Stimulated activated CD4-positive, alpha-beta T cell treated with anti-CD3 and anti-CD28 coated beads, Interleukin-12 subunit alpha, Interleukin-12 subunit beta, amount 100 ng/mL, for 24 hours (primary cell): ENCODE data around the gene CDKN2AIP.
"Not testable (repeated sequence)": the region's sequence is repeated elsewhere in the genome, so short reads cannot be mapped to it uniquely, and the experiment has no call there.

Experiments
- DNase-seq, 2 experiments: peaks; one replicate each; pipeline ENCODE4 v3.0.0-alpha.2; 2020; ENCODE audit warnings: low read depth in 2 of 2

Gene CDKN2AIP

DNA sequence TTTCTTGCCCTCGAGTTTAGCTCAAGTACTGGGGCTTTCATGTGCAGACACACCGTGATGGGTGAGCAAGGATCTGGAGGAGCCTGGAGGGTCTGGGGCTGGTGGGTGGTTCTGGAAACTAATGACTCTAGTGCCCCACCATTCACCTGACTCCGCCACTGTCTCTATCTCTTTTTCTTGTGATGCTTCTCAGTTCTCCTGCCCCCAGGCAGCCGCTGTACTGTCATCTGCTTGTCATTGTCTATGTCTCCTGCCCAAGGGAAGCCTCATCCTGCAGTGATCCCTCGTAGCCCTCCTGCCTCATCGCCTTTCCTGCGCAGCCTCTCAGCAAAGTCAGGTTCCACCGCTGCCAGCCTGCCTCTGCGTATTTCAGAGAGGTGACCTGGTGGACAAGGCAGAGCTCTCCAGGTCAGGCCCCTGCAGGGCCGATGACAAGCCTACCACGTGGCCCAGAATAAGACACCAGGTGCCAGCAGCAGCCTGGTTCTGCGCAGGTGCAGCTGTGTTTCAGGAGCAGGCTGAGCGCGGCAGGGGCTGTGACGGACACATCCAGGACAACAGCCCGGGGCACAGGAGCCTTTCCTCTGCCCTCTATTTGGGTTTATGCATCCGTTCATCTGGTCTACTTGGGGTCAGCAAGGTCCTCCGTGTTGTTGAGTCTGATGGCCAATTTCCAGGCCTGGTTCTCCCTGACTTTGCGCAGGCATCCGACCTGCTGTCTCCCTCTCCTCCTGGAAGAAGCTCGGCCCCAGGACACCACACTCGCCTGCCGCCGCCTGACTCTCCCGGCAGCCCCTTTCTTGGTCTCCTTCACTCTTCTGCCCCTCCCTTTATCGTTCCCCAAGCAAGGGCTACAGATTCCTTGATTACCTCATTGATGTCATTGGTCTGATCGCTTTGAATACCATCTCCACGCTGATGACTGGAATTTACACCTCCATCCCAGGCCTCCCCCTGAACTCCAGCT, 30.9 kb upstream of the CDKN2AIP start:
- no peak for DNase-seq

DNA sequence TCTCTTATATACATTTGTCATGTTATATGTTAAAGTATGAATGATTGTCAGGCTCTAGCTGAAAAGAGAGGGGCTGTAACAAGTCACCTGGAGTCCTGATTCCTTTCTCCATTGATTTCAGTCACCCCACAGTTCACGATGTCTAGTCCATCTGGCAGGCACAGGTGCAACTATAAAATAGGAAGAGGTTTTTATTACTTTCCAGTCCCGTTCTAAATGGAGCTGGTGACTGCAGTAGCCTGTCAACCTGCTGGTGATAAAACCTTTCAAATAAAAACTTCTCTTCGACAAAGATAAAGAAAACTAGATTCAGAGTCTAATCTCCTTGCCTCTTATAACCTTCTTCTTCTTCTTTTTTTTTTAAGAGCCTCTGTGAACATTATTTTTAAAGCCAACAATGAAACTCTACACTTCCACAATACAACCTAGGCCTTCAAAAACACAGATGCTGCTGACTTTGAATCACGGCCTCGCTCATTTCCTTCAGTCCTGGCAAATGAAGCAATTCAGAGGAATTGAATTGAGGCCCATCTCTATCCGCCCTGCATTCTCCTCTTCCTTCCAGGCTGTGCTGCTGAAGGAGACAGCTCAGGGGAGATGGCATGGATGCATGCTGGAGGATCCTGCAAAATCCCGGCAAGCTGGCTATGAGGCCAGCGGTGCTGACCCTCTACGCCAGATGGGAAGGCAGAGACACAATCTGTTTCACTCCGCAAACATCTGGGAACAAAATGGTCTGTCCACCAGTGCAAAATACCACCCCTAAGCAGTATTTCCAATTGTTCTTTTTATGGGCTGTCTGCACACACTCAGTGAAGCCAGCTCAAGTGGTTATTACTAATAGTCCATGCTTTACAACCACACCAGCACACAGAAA, 27.3 kb upstream of the CDKN2AIP start:
- no peak for DNase-seq

DNA sequence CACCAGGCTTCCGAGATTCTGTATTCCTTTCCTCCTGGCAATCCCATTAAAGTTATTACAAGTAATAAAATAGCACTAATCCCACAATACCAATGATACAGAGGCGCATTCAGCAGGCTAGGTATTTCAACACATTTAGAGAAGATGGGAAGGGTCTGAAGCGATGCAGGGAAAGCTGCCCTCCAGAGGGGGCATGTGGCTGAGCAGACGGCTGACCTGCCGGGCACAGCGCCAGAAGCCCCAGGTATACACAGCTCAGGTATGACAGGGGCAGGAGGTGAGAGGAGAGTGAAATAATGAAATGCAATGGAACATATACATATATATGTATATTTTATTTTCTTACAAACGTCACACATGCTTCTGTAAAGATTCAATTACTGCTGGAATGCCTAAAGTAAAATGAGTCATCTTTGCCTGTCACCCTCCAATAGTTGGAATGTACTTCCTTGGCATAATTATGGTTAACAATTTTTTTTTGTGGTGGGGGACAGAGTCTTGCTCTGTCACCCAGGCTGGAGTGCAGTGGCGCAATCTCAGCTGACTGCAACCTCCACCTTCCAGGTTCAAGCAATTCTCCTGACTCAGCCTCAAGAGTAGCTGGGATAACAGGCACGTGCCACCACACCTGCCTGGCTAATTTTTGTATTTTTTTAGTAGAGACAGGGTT, 21.3 kb upstream of the CDKN2AIP start:
- DNase-seq = no peak

DNA sequence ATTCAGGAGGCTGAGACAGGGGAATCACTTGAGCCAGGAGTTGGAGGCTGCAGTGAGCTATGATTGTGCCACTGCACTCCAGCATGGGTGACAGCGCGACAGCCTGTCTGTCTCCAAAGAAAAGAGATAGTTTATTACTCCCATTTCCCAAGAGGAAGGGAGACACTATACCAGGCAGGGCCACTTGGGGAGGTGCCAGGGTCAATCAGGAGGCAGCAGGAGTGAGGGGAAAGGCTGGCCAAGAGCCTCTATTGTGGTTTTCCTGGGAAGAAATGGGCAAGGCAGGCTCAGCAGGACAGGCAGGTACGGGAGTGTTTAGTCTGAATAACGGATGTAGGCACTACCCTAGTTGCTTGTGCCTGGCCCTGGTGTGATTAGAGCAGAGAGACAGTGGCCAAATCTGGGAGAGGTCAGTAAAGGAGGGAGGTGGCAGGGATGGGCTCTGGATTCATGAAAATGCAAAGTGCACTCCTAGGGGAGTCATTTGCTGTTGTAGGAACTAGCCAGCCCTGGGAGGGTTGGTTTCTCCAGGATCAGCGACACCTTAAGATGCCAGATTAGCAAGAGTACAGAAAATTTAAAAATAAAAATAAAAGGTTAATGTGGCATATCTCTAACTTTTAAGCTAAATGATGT, 20.2 kb upstream of the CDKN2AIP start:
- DNase-seq = no peak

DNA sequence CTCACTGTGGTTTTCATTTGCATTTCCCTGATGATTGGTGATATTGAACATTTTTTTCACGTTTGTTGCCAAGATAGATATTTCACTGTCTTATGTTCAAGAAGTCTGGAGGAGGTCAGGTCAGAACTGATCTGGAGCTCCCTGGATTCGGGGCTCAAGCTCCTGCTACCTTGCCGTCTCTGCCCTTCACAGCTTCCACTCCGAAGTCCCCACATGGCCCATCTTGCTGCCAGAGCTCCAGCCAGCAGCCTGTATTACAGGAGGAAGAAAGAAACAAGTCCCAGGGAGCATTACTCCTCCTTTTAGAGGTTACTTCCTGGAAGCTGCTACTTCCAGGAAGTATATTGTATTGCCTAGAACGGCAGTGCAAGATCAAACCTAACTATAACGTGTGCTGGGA, 17.9 kb upstream of the CDKN2AIP start:
- no peak for DNase-seq

DNA sequence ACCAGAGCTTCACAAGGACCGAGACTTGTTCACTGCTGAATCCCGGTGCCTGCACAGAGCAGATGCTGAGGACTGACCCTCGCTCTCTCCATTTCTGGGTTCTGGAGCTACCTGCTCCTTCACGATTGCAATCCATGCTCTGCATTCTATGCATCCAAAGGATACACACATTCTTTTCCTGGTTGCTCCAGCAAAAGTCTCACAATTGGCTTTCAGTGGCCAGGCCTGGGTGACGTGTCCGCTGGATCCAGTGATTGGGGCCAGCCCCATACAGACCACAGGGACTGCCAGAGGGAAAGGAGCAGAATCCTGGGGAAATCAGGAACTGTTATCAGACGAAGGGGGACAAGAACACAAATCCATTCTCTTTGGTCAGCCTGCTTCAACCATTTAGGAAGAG, 14.9 kb upstream of the CDKN2AIP start:
- DNase-seq = no peak

DNA sequence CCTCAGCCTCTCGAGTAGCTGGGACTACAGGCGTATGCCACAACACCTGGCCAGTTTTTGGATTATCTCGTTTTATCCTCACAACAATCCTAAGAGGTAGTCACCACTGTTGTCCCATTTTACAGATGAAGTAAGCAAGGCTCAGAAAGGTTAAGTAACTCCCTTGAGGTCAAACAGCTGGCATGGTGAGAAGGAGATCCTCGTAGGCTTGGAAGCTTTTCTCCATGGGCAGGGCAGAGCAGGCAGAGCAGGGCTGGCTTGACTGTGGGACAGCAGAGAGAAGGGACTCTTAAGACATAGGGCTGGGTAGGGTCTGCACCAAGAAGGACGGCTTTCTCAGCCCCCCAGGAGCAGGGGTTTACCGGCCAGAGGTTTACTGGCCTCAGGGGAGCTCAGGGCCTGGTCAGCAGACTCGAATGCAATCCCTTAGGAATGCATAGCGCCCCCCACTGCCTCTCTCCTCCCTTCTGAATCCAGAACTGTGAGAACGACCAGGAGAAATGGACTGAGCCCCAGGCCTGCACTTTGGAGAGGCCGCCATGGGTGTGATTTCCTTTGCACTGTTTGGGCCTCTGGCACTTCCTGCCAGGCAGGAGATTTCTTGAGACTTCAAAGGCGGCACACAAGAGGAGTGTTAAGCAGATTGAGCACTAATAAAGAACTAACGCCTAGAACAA, 14.0 kb upstream of the CDKN2AIP start:
- DNase-seq = no peak

DNA sequence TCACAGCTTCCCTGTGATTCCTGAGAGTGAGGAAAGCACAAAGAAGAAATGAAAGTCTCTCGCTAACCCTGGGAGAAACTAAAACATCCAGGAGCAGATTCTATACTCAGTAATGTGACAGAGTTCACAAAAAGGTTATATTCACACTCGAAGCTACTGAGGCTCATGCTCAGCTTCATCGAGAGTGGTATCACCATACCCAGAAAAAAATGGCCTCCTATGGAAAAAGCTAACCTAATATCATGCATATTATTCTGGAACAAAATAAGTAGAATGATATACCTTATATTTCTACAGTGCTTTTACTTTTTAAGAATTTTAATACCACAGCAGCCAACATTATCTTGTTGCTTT, 13.5 kb upstream of the CDKN2AIP start:
- DNase-seq = no peak

DNA sequence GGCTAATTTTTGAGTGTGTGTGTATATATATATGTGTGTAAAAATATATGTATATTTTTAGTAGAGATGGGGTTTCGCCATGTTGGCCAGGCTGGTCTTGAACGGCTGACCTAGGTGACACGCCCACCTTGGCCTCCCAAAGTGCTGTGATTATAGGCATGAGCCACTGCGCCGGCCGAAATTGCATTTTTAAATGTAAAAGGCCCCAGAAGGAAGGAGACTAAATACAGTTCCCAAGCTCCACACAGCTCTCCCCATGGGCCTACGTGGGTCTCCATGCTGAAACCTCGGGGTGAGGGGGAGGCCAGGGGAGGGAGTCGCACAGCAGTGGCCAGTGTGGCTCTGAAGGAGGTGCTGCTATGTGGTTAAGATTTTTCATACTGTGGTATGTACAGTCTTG, 12.8 kb upstream of the CDKN2AIP start:
- no peak for DNase-seq

DNA sequence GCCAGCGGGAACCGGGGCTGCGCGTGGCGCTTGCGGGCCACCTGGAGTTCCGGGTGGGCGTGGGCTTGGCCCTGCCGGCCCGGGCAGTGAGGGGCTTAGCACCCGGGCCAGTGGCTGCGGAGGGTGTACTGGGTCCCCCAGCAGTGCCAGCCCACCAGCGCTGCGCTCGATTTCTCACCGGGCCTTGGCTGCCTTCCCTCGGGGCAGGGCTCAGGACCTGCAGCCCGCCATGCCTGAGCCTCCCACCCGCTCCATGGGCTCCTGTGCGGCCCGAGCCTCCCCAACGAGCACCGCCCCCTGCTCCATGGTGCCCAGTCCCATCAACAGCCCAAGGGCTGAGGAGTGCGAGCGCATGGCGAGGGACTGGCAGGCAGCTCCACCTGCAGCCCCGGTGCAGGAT, 11.3 kb upstream of the CDKN2AIP start:
- DNase-seq = not testable (repeated sequence)

DNA sequence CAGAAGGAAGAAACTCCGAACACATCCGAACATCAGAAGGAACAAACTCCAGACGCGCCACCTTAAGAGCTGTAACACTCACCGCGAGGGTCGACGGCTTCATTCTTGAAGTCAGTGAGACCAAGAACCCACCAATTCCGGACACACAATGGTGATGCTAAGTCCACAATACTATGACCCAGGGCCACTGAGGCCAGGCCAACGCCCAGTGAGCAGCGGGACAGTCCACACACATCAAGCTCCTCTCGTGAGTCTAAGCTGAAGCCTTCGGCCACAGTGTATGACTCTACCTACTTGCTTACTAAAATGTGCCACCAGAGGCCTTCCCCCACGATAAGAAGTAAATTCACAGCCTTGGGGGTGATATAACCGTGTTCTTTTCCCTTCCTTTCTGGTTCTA, 10.2 kb upstream of the CDKN2AIP start:
- DNase-seq = no peak

DNA sequence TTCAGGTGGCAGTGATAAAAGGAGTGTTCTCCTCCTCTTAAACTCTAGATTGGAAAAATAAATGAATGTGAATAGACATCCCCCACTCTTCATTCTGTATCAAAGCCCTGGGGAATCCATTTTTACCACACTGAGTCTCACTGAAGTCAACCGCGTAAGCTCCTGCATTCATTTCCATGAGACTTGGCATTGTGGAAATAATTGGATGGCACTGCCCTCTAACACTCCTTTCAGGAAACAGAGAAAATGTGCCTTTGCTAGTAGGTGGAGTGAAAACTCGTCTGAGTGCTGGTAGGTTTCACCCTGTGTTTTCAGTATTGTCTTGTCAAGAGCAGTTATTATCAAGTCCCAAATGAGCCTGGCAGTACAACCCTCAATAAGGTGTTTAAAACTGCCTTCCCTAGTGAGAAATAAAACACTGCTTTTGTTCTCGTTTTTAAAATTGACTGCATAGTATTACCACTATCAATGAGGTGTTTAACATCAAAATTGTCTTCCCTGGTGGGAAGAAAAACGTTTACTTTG, 9.7 kb upstream of the CDKN2AIP start:
- no peak for DNase-seq

DNA sequence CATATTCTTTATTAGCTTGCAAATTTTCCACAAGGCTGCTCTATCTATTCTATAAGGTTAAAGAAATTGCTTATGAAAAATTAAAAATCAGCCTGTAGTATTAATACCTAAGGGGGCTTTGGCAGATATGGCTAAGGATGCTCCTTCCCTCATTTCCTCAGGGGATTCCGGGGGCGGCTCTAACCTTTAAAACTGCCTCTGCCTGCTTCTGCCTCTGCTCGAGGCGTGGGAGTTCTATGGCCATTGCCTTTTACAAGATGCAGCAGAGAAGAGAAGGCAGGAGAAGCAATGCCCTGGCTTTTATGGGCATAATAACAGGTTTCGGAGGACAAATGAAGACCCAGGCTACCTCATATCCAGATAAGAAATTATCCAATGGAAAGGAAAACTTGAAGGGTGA, 8.6 kb upstream of the CDKN2AIP start:
- DNase-seq = no peak

DNA sequence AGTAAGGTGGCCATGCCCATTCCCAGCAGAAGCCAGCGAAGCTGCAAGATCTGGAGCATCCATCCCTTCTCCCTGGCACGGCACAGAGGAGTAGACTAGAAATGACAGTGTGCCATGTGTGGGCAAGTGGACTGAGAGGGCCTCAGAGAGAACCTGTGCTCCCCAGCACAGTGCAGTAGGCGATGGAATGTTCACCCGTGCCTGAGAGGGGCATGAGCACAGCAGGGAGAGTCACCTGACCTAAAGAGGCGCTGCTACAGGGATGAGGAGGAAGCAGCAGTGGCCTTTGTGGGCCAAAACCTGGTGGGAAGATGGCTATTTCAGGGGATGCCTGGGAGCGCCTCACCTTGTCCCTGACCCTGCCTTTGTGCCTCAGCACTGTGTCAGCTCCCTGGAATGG, 8.0 kb upstream of the CDKN2AIP start:
- no peak for DNase-seq

DNA sequence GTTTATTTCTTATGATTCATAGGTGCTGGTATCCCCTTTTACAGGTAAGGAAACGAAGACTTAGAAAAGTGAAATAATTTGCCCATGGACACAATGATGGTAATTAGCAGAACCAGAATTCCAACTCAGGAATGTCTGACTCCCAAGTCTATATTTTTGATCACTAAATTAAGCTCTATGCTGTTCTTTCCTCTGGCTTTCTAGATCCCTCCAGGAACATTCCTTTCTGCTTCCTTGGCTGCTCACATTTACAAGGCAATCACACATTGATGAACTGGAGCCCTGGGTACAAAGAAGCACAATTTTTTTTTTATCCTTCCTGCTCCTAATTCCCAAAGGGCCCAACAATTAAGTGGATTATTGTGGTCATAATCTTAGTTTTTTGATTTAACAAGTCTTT, 7.0 kb upstream of the CDKN2AIP start:
- no peak for DNase-seq

DNA sequence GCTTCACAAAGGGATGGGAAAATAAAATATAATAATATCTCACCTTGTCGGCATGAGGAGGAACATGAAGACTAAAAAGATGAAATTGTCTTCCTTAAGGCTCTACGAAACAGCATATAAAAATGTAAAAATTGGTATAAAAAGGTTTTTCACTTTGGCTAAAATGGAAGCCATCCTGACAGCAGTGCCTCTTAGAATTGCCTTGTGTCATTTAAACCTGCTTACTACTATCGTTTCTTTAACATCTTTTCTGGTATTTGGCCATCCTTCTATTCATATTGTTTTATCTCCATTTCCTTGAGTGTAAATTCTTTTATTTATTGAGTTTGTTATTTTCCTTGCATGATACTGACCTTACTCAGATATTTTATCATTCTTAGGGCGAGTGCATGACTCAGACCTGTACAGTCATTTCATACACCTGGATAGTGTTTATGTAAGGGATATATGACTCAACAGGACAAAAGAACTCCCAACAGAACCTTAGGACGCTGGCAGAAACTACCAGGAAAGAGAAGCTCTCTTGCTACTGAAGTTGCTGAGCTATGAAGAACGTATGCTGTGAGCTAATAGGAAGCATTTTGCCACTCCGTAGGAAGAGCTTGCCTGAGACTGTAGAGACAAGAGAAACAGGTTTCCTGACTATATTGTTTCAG, 5.8 kb upstream of the CDKN2AIP start:
- no peak for DNase-seq

DNA sequence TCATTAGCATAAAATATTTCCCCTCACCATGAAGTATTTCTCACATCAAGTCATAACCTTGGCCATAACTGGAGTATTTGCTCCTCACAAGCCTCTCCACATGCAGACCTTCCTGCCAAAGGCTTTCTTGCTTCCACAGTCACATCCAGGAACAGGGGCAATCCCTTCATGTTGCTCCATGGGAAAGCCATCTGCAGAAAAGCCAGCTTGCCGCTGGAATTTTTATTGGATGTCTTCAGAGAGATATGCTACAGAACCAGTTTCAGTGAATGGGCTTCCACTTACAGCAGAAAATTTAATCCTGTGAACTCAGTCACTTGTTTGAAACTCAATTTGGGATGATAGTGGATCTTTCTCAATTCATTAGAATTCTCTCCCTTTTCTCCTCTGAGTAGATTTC, 3.2 kb upstream of the CDKN2AIP start:
- DNase-seq = no peak

DNA sequence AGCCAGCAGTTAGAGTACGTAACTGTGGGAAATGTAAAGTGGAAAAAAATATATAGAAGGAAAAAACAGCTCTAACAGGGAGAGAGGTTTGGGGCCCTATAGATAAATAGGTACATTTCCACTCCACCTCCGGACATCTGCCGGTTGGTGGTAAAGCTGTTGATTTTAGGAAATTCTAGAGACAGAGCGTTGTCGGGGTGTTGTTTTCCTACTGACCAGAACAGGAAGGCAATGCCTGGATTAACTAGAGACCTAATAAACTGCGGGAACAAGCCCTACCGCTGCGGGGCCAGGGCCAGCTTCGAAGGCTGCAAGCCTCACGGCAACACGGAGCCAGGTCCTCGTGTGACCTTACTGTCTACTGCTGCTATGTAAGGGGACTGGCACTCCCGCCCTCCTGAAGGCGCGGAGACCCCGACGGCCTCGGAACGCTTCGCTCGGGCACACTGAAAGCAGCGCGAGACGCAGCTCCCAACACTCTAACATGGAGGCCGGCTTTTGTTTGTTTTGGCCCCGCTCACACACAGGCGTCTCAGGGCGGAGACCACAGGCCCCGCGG, 702 bp upstream of the CDKN2AIP start:
- peak; percentile 26 to 32 for DNase-seq

DNA sequence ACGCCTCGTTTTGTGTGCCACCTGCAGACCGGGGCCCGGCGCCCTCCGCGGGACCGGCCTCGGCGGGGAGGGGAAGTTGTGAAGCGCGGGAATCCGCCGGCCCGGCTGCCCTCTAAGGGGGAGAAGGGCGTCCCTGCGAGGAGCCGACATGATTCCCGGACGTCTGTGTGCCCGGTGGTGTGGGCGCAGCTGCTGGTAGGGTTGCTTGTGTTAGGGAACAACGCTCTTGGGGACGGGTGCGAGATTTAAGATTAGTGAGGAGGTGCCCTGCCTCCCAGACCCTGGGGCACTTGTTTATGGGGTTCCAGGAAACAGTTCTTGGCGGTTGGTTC, 627 bp downstream of the CDKN2AIP start:
- DNase-seq = no peak

DNA sequence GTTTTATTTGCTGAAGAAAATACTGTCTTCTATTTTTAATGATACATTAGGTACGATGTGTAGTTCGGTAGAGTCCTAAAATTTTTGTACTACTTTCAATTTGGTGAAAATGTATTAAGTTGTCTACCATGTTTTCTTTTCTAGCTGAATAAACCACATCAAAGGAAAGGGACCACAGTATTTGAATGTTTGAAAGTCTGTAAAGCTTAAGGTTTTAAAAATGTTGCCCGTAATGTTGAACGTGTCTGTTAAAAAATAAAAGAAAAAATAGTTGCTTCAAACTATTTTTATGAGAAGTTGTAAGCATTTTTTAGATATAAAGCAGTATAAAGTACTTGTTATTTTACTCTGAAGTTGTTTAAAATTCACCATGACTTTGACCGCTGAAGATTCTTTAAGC, 3.2 kb downstream of the CDKN2AIP start:
- DNase-seq = no peak
